Lung (tissue), 12 donors: Measurements from ENCODE around the gene SLCO3A1. TPM values are rescaled to one million over a fixed set of nuclear protein-coding genes. Genes with fewer than 3 reads are reported as not detected.

Source experiments
- ATAC-seq: fragments of 200-7000 bp; cut with Tn5 transposase; one replicate; pipeline ENCODE4 v1.9.1; 2020; ENCODE audit warnings: moderate number of reproducible peaks; ENCODE audit not compliant: insufficient read depth, low FRiP score
- DNase-seq, 3 donors: peaks; one replicate each; pipeline ENCODE4 v3.0.0-alpha.2; 2013 to 2017
- H3K27ac ChIP-seq, 2 donors: one replicate each; pipeline ENCODE4 v1.5.1; 2013; ENCODE audit warnings: mild to moderate bottlenecking in 2 of 2, moderate library complexity in 2 of 2, control low read depth in 1 of 2, inconsistent platforms in 1 of 2, low read depth in 1 of 2, low read length in 1 of 2
- H3K27me3 ChIP-seq, 3 donors: one replicate each; pipeline ENCODE4 v1.5.1; 2013; ENCODE audit warnings: low read length in 2 of 3; ENCODE audit not compliant: control insufficient read depth in 3 of 3, insufficient read depth in 3 of 3
- H3K36me3 ChIP-seq, 4 donors: one replicate each; pipeline ENCODE4 v1.5.1; 2013; ENCODE audit warnings: low read length in 4 of 4, mild to moderate bottlenecking in 1 of 4, moderate library complexity in 1 of 4; ENCODE audit not compliant: control insufficient read depth in 4 of 4, insufficient read depth in 4 of 4
- H3K4me1 ChIP-seq, 5 donors: one replicate each; pipeline ENCODE4 v1.5.1; 2013; ENCODE audit warnings: low read length in 5 of 5, mild to moderate bottlenecking in 2 of 5, moderate library complexity in 1 of 5; ENCODE audit not compliant: control insufficient read depth in 5 of 5, insufficient read depth in 5 of 5
- H3K4me3 ChIP-seq: one replicate; pipeline ENCODE4 v1.5.1; 2013; ENCODE audit warnings: mild to moderate bottlenecking, control low read depth, moderate library complexity
- H3K9ac ChIP-seq, 2 donors: one replicate each; pipeline ENCODE4 v1.5.1; 2013; ENCODE audit warnings: low read length in 2 of 2, control low read depth in 1 of 2; ENCODE audit not compliant: insufficient read depth in 1 of 2
- H3K9me3 ChIP-seq, 4 donors: one replicate each; pipeline ENCODE4 v1.5.1; 2013; ENCODE audit warnings: low read length in 3 of 4, mild to moderate bottlenecking in 1 of 4, moderate library complexity in 1 of 4; ENCODE audit not compliant: control insufficient read depth in 4 of 4, insufficient read depth in 3 of 4
- WGBS, 2 donors: extraction: QIAGEN DNeasy Blood & Tissue Kit; methylation state at CpG; one replicate each; pipeline ENCODE4 v1.1.7; 2013; 5-methylcytosine and 5-hydroxymethylcytosine counted together
- polyA plus RNA-seq, 2 donors: library from polyadenylated mRNA; stranded (reverse); fragments of 200-250 nt; gene quantifications; one replicate each; pipeline ENCODE4 v1.2.1, GENCODE V29; 2013
- total RNA-seq, 2 donors: library from RNA; depleted of rRNA in 1 of 2; stranded (reverse); fragments of >200 nt in 1 of 2; gene quantifications; one replicate each; pipeline ENCODE4 v1.2.1, GENCODE V29; 2014 to 2021
- TF ChIP-seq, protein P1 (sequence below): IDR thresholded peaks from 2 replicates; pipeline ENCODE4 v1.5.1; 2012; ENCODE audit warnings: mild to moderate bottlenecking; ENCODE audit errors: control extremely low read depth, extremely low read depth
- donor health status: control.
- donor health status: control.
- donor health status: Bipolar disorder and iron deficiency.
- donor health status: healthy.
- donor health status: DM: yes; HTN: yes; CAD: no.

SLCO3A1 gene
- total and polyA plus RNA-seq, 4 donors, result 20.5 to 56.3 (median 33.5) TPM

DNA sequence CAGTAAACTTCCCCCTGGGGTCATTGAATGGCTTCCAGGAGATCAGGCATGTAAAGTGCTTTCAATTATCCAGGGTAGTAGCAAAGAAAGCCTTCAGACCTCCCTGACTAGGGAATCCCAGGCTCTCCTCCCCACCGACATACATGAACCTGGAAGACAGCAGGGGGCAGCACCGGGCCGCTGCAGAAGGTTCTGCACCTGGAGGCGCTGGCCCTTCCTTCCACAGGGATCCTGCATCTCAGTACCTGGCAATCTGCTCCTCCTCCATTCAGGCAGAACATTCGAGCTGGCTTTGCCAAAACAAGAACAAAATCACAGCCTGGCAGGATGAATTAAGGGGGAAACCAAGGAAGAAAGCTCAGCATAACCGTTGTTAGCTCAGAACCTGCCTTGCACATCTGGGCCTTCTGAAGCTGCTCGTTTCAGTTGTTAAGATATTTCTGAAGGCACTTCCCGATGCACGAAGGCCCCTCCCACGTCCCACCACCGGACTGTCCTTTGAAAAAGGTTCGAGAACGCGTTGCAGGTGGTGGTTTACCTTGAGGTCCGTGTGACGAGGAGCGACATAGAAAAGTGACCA, 237.7 kb downstream of the SLCO3A1 start:
- no peak overlapping the region for H3K9ac ChIP-seq
- peak; percentile 34 to 59 (median 51) for DNase-seq
- H3K4me1 ChIP-seq, result peaks cover 0 to 1% (median 0%) of the 10 kb centered on the region in 5 donors
- no peak for ATAC-seq
- TF ChIP-seq, protein P1, sequence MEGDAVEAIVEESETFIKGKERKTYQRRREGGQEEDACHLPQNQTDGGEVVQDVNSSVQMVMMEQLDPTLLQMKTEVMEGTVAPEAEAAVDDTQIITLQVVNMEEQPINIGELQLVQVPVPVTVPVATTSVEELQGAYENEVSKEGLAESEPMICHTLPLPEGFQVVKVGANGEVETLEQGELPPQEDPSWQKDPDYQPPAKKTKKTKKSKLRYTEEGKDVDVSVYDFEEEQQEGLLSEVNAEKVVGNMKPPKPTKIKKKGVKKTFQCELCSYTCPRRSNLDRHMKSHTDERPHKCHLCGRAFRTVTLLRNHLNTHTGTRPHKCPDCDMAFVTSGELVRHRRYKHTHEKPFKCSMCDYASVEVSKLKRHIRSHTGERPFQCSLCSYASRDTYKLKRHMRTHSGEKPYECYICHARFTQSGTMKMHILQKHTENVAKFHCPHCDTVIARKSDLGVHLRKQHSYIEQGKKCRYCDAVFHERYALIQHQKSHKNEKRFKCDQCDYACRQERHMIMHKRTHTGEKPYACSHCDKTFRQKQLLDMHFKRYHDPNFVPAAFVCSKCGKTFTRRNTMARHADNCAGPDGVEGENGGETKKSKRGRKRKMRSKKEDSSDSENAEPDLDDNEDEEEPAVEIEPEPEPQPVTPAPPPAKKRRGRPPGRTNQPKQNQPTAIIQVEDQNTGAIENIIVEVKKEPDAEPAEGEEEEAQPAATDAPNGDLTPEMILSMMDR, result no peak
- peaks cover 0 to 3% (median under 1%) of the 10 kb centered on the region in 4 donors for H3K36me3 ChIP-seq
- no peaks in the 10 kb centered on the region for H3K9me3 ChIP-seq
- WGBS, 2 donors, result 78 to 82% methylated on average over 17 of the region's 17 CpGs
- H3K27ac ChIP-seq, result no peak overlapping the region
- H3K4me3 ChIP-seq, result no peak overlapping the region
- H3K27me3 ChIP-seq, result no peaks in the 10 kb centered on the region

DNA sequence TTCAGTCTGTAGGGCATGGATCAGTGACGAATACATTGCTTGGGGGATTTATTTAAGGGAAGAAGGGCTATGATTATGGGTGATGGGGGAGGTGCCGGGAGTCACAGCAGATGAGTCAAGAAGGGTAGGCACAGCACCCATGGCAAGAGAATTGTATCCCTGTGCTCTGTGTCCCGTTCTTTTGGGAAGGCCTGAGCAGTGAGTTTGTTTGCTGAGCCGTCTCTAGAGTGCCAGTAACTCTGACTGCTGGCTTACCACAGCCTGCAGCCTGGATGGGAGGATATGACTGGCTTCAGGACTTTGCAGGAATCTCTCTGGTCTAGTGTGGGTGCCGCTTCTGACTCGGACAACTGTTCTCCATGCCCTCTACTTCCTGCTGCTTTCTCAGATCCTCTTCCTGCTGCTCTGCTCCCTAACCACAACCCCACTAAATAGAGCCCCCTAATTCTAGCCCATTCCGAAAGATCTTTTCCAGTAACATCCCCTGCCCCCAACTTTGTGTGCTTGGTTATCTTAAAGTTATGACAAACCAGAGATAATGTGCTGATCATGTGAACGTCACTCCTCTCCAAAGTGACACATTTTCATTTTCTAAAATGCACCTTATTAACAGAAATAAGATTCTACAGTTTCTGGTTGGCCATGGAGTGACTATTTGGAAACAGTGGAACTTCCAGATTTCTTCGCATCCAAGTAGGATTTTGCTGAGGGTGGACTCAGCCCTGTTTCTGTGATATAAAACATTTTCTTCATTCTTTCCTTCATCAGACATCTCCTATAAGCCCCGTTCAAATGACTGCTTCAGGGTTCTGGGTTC, 239.0 kb downstream of the SLCO3A1 start:
- H3K27me3 ChIP-seq, result no peaks in the 10 kb centered on the region
- DNase-seq (no peak), ATAC-seq (no peak)
- no peaks in the 10 kb centered on the region for H3K9me3 ChIP-seq
- 57 to 75% methylated on average over 10 of the region's 10 CpGs for WGBS, 2 donors
- H3K36me3 ChIP-seq, result peaks cover 0 to 3% (median under 1%) of the 10 kb centered on the region in 4 donors
- no peak overlapping the region for H3K4me3 ChIP-seq
- H3K27ac ChIP-seq, result no peak overlapping the region
- H3K4me1 ChIP-seq, result peaks cover 0 to 3% (median 0%) of the 10 kb centered on the region in 5 donors
- H3K9ac ChIP-seq, result no peak overlapping the region
- TF ChIP-seq, protein P1, result no peak

DNA sequence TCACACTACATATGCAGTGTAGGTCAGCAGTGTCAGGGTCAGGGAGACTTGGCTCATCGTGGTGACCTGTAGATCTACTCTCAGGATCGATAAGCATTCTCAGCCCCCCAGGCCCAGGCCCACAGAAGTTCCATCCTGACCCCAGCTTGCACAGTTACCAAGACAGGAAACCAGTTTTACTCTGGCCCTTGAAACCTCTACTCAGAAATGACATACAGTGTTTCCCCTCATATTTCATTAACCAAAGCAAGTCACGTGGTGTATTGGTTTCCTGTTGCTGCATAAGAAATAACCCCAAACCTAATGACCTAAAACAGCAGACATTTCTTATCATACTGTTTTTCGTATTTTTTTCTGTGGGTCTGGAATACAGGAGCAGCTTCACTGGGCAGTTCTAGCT, 242.2 kb downstream of the SLCO3A1 start:
- peaks cover 0 to 3% (median under 1%) of the 10 kb centered on the region in 4 donors for H3K36me3 ChIP-seq
- H3K4me1 ChIP-seq, result peaks cover 0 to 6% (median 0%) of the 10 kb centered on the region in 5 donors
- WGBS, 2 donors, result 12 to 60% methylated on average over 4 of the region's 4 CpGs
- ATAC-seq, result no peak
- no peak overlapping the region for H3K9ac ChIP-seq
- H3K27ac ChIP-seq, result no peak overlapping the region
- H3K9me3 ChIP-seq, result no peaks in the 10 kb centered on the region
- TF ChIP-seq, protein P1, result no peak
- no peak overlapping the region for H3K4me3 ChIP-seq
- H3K27me3 ChIP-seq, result no peaks in the 10 kb centered on the region
- DNase-seq, result no peak
